GM12873 (cell line): ENCODE measurements around the gene PPP2R3B.

Experiments
- CTCF ChIP-seq: IDR thresholded peaks from 2 replicates; pipeline ENCODE4 v1.5.1; 2012; ENCODE audit warnings: low read depth, mild to moderate bottlenecking, moderate library complexity, low read length, control low read depth; ENCODE audit not compliant: insufficient read depth; ENCODE audit errors: missing control alignments

PPP2R3B gene

DNA sequence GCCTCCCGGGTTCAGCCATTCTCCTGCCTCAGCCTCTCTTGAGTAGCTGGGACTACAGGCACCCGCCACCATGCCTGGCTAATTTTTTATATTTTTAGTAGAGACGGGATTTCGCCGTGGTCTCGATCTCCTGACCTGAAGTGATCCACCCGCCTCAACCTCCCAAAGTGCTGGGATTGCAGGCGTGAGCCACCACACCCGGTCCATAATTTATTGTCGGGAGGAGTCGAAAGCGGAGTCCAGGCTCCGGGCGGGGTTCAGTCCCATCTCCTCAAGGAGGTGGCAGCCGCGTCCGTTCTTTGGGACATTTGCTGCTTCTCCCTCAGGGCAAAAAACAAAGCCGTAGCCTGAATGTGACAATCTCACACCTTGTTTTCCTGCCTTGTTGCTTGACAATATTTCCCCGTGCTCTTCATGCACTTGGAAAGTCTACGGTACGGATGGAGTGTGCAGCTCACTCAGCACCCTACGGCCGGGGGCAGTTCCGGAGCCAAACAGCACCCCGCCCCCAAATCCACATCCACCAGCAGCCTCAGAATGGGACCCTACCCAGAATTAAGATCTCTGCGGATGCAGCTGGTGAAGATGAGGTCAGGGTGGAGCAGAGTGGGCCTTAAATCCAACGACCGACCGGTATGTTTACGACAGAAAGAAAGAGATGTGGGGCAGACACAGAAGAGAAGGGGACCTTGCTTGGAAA, 77.7 kb downstream of the PPP2R3B start:
- no peak for TF ChIP-seq CTCF

- TF ChIP-seq CTCF: peak; percentile 11
Measured at GRCh38 chrX:307261-308111, 79.2 kb downstream of the PPP2R3B start.

- TF ChIP-seq CTCF: no peak
Measured at GRCh38 chrX:302975-303374, 83.7 kb downstream of the PPP2R3B start.

DNA sequence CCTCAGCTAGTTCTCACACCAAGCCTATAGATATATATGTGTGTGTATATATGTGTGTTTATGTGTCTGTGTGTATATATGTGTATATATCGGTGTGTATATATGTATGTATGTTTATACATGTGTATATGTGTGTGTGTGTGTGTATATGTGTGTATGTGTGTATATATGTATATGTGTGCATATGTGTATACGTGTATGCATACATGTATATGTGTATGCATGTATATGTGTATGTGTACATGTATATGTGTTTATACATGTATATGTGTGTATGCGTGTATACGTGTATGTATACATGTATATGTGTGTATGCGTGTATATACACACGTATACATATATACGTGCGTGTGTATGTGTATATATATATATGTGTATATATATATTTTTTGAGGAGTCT, 86.4 kb downstream of the PPP2R3B start:
- TF ChIP-seq CTCF: no peak

- no peak for TF ChIP-seq CTCF
Measured at GRCh38 chrX:298993-299392, 87.7 kb downstream of the PPP2R3B start.

DNA sequence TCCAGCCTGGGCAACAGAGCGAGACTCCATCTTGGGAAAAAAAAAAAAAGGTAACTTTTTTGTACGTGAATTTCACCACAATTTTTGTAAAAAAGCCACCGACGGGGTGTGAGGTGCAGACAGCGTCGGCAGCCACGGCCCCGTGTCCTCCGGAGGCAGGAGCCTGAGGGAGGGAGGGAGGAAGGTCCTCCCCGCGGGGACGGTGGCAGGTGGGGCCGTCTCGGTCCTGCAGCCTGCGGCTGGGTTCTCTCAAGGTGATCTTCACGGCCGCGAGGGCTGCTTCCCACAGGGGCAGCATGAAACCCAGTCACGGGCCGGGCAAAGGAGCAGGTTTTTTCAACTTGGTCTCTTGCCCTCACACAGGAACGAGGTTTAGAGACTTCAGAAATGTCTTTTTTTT, 91.6 kb downstream of the PPP2R3B start:
- TF ChIP-seq CTCF: no peak
